GM18951 (cell line): Measurements from ENCODE around the gene TMEM74B.

Experiments
- POLR2A ChIP-seq: IDR thresholded peaks from 4 replicates; pipeline ENCODE4 v1.6.1; 2011; ENCODE audit warnings: mild to moderate bottlenecking; ENCODE audit not compliant: insufficient read length, insufficient read depth; ENCODE audit errors: extremely low read depth
- in situ Hi-C: fragments of 300-500 bp; cut with MboI; formaldehyde crosslinking; loops from one replicate; pipeline ENCODE4 v1.12.0; 2022; ENCODE audit warnings: low sequenced_read_pairs, mixed read lengths, inconsistent platforms; ENCODE audit not compliant: unreplicated experiment

TMEM74B gene

GRCh38 chr20:1197801-1198200, 13.0 kb upstream of the TMEM74B start:
- no peak for TF ChIP-seq POLR2A
- in situ Hi-C loops: no loop called here

GRCh38 chr20:1196634-1197033, 11.9 kb upstream of the TMEM74B start:
- in situ Hi-C loops: no loop called here
- TF ChIP-seq POLR2A: no peak

DNA sequence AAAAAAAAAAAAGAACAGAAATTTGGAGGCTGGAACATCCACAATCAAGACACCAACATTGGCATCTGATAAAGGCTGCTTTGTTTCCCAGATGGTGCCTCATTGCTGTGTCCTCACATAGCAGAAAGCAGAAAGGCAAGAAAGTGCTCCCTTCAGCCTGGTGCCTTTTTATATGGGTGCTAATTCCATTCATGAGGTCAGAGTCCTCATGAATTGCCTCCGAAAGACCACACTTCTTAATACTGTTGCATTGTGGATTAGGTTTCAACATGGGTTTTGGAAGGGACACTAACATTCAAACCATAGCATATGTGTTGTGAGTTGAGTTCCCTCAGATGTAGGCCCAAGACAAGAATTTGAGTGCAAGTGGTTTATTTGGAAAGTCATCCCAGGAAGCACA, 10.4 kb upstream of the TMEM74B start:
- TF ChIP-seq POLR2A: no peak
- in situ Hi-C loops: no loop called here

DNA sequence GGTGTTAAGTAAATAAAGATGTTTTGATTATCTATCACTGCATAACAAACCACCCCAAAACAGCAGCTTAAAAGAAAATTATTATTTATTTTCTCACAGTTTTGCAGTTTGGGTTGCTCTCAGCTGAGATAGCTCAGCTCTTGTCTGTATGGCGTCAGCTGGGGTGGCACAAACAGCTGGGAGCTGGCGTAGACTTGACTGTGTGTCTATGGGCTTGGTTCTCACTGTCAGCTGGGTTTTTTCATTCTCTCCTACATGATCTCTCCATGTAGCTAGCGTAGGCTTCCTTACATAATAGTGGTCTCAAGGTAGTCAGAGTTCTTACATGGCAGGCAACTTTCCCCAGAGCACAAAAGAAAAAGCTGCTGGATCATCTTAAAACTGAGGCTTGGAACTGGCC, 6.5 kb upstream of the TMEM74B start:
- in situ Hi-C loops: no loop called here
- no peak for TF ChIP-seq POLR2A

DNA sequence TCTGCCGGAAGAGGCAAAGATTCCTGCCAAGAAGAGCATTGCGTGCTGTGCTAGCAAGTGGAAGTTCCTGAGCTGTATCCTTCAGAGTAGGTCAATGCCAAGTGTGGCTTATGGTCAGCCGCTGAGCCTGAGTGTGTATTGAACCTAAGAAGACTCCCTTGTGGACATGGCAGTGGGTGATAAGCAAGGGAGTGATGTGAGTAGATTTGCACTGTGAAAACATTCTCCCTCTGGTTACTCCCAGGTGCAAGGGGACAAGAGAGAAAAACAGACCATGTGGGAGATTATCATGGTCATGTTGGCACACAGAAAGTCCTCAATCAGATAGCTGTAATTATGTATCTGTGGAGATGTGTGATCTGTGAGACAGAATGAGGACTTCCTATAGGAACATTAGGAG, 6.1 kb upstream of the TMEM74B start:
- in situ Hi-C loops: no loop called here
- TF ChIP-seq POLR2A: no peak

- TF ChIP-seq POLR2A: no peak
- in situ Hi-C loops: no loop called here
These were observed 5.0 kb upstream of the TMEM74B start for GRCh38 chr20:1189827-1190226.

DNA sequence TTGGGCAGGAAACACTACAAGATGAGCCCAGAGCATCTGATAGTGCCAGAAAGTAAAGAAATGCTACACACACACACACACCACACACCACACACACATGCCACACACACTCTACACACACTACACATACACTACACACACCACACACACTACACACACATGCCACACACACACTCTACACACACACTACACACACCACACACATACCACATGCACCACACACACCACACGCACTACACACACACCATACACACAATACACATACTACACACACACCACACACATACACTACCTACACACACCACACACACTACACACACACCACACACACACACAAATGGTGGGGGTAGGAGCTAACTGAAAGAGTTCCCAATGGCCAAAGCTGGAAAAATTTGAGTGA, 3.6 kb upstream of the TMEM74B start:
- no peak for TF ChIP-seq POLR2A
- in situ Hi-C loops: no loop called here

DNA sequence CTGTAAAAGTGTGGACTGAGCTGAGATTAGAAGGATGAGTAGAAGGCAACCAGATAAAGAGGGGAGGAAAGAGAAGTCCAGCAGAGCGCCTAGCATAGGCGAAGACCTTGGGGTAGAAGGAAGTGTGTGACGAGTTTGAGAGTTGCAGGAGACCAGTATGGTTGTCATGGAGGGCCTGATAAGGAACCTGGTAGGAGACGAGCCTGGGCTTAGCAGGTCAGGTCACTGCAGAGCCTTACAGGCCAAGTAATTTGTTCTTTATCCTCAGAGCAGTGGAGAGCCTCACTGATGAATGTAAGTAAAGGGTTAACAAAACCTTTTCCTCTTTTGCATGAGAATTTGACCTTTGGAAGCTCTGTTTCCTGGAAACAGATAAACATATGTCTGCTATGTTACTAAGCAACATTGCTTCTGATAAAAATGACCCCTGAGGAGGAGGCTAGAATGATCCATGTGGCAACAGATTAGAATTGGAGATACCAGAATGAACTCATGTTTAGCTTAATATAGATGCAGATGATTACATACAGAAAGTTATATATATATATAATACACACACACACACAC, 2.9 kb upstream of the TMEM74B start:
- TF ChIP-seq POLR2A: no peak
- in situ Hi-C loops: no loop called here

DNA sequence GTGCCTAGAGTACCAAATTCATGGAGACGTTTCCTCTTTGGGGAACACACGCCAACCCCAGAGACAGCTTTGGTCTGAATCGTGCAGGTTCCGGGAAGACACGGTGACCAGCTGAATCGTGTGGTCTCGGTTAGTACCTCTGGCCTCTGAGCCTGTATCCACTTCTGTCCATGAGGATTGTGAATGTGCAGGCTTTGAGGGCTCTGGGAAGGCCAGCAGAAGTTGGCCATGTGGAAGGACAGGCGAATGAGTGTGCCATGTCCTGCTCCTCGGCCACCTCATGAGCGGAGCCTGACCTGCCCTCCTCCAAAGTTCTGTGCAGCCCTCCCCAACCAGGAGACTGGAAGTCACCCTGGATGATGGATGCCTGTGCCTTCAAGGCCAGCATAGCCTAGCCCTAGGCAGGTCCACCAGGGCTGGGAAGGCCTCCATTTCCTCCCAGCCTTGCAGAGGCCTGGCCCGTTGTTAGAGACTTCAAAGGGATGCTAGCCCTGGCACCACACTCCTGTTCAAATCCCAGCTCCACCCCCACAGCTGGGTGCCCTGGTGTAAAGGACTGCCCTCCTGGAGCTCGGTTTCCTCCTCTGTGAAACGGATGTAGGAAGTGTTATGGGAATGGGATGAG, 1.7 kb upstream of the TMEM74B start:
- TF ChIP-seq POLR2A: no peak
- in situ Hi-C loops: no loop called here

DNA sequence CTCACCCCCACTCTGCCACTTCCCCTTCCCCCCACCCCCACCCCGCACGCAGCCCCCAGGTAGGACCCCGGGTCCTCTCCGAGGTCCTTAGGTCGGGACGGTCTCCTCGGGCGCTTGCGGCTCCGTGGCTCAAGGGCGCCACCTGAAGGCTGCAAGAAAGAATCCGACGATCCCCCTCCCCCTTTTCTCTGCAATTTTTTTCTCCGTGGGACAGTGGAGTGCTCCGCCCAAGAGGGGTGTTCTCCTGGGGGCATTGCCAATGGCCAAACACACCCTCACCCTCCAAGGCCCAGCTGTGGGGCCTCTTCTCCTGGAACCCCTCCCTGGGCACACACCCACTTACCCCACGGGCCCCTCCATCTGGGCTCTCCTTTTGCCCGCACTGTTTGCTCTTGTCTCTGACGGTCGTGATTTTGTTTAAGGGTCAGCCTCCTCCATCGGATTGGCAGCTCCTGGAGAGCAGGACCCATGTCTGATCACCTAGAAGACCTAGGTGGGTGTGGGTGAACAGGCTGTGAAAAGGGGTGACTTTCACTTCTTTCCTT, 1.1 kb upstream of the TMEM74B start:
- no peak for TF ChIP-seq POLR2A
- in situ Hi-C loops: no loop called here

GRCh38 chr20:1185316-1185741, 548 bp upstream of the TMEM74B start:
- in situ Hi-C loops: no loop called here
- no peak for TF ChIP-seq POLR2A

- in situ Hi-C loops: no loop called here
- TF ChIP-seq POLR2A: no peak
These were observed 532 bp downstream of the TMEM74B start for GRCh38 chr20:1184260-1184637.

DNA sequence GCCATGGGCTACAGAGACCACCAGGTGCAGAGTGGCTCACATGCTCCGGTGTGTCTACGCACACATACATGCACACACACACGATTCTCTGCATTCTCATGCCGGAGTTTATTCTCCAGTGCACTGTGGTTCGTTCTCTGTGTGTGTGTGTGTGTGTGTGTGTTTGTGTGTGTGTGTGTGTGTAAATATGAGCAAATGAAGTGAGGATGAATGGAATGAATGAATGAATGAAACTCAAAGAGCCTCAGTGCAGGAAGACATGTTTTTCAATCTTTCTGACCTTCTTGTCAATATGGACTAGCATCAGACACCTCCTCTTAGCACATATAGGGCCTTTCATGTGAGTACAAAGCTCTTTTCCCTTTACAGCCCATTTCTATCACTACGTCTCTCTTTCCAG, 1.6 kb downstream of the TMEM74B start:
- in situ Hi-C loops: no loop called here
- no peak for TF ChIP-seq POLR2A

- in situ Hi-C loops: no loop called here
- no peak for TF ChIP-seq POLR2A
These were observed 2.7 kb downstream of the TMEM74B start for GRCh38 chr20:1182106-1182505.
